Lower leg skin (tissue), 4 donors: ENCODE measurements around the gene SLC25A13. TPM values are rescaled to one million over a fixed set of nuclear protein-coding genes. Genes with fewer than 3 reads are reported as not detected.

ENCODE experiments used
- DNase-seq, 2 donors: peaks; one replicate each; pipeline ENCODE4 v3.0.0-alpha.2; 2019; ENCODE audit warnings: low spot score in 2 of 2
- H3K4me3 ChIP-seq: fragments of 200-600 bp; sonication (generic); 2 replicates; pipeline ENCODE4 v1.5.1; 2017; ENCODE audit warnings: mild to moderate bottlenecking, low read depth; ENCODE audit not compliant: poor library complexity, severe bottlenecking
- POLR2A ChIP-seq, 2 donors: fragments of 450-650 bp; IDR thresholded peaks; one replicate each; pipeline ENCODE4 v1.6.1; 2016 to 2017; ENCODE audit warnings: antibody characterized with exemption in 2 of 2, mild to moderate bottlenecking in 1 of 2, moderate library complexity in 1 of 2
- WGBS, 2 donors: methylation state at CpG; one replicate each; pipeline ENCODE4 v1.1.5; 2018; 5-methylcytosine and 5-hydroxymethylcytosine counted together
- intact Hi-C: fragments of 100-400 bp; cut with DNase I; formaldehyde crosslinking; loops from one replicate; pipeline ENCODE4 v1.15.0; 2023; ENCODE audit warnings: low total_unique reads
- total RNA-seq, 4 donors: library from RNA; depleted of rRNA; stranded (reverse); fragments of >200 nt; gene quantifications; one replicate each; pipeline ENCODE4 v1.1.0, GENCODE V29; 2016
- TF ChIP-seq, protein P1 (sequence below), 3 donors: fragments of 450-650 bp; IDR thresholded peaks; one replicate each; pipeline ENCODE4 v1.5.1; 2016; ENCODE audit warnings: antibody characterized with exemption in 3 of 3, mild to moderate bottlenecking in 3 of 3, moderate library complexity in 2 of 3

The SLC25A13 gene
- total RNA-seq, 4 donors from 2014 or later: 28.5 to 39.8 (median 33.0) TPM

DNA sequence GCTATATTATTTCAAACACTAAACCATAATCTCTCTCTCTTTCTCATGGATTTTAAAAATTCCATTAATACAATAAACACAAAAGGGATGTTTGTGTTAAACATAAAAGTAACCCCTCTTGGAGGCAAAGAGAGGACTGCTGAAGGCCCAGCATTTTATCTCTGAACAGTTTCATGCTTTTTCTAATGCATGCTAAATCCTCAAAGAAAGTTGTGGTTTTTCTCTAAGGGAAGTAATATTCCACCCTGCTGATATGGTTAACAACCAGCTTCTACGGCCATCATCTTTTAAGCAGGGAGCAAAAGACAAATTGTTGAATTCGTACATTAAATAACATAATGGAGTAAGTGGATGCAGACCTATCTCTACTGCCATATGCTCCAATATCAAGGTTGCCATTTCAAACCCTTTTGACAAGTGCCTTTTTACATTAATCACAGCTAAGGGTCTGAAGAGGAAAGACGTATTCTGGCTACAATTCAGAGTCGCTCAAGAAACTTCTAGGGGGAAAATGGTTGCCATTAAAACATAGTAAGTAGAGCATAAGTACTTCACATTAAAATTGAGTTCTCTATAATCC lies 103.1 kb downstream of the SLC25A13 start:
- WGBS, 2 donors: 66 to 69% methylated on average over 4 of the region's 4 CpGs
- intact Hi-C loops: no loop called here
- H3K4me3 ChIP-seq: no peak overlapping the region
- TF ChIP-seq, protein P1, sequence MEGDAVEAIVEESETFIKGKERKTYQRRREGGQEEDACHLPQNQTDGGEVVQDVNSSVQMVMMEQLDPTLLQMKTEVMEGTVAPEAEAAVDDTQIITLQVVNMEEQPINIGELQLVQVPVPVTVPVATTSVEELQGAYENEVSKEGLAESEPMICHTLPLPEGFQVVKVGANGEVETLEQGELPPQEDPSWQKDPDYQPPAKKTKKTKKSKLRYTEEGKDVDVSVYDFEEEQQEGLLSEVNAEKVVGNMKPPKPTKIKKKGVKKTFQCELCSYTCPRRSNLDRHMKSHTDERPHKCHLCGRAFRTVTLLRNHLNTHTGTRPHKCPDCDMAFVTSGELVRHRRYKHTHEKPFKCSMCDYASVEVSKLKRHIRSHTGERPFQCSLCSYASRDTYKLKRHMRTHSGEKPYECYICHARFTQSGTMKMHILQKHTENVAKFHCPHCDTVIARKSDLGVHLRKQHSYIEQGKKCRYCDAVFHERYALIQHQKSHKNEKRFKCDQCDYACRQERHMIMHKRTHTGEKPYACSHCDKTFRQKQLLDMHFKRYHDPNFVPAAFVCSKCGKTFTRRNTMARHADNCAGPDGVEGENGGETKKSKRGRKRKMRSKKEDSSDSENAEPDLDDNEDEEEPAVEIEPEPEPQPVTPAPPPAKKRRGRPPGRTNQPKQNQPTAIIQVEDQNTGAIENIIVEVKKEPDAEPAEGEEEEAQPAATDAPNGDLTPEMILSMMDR (IDR thresholded peaks at IDR 0.05): no peak
- TF ChIP-seq POLR2A (IDR thresholded peaks at IDR 0.05): no peak
- DNase-seq: no peak

DNA sequence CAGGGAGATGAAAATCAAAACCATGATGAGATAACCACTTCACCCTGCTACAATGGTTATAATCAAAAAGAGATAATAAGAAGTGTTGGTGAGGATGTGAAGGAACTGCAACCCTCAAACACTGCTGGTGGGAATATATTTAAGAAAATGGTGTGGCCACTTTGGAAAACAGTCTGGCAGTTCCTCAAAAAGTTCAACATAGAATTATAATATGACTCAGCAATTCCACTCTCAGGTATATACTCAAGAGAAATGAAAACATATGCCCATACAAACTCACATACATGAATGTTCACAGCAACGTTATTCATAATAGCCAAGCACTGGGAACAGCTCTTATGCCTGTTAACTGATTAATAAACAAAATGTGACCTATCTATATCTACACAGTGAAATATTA lies 104.8 kb downstream of the SLC25A13 start:
- TF ChIP-seq, protein P1 (IDR thresholded peaks at IDR 0.05): no peak
- TF ChIP-seq POLR2A (IDR thresholded peaks at IDR 0.05): no peak
- no peak for DNase-seq
- intact Hi-C loops: no loop called here
- 65 to 77% methylated on average over 1 of the region's 1 CpG for WGBS, 2 donors
- no peak overlapping the region for H3K4me3 ChIP-seq

DNA sequence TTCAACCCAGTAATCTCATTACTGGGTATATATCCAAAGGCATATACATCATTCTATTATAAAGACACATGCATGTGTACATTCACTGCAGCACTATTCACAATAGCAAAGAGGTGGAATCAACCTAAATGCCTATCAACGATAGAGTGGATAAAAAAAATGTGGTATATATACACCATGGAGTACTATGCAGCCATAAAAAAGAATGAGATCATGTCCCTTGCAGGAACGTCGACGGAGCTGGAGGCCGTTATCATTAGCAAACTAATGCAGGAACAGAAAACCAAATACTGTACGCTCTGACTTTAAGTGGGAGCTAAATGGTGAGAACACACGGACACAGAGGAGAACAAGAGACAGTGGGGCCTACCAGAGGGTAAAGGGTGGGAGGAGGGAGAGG lies 105.5 kb downstream of the SLC25A13 start:
- no peak overlapping the region for H3K4me3 ChIP-seq
- intact Hi-C loops: no loop called here
- WGBS, 2 donors: 92 to 95% methylated on average over 7 of the region's 7 CpGs
- no peak for TF ChIP-seq POLR2A (IDR thresholded peaks at IDR 0.05)
- TF ChIP-seq, protein P1 (IDR thresholded peaks at IDR 0.05): no peak
- no peak for DNase-seq

DNA sequence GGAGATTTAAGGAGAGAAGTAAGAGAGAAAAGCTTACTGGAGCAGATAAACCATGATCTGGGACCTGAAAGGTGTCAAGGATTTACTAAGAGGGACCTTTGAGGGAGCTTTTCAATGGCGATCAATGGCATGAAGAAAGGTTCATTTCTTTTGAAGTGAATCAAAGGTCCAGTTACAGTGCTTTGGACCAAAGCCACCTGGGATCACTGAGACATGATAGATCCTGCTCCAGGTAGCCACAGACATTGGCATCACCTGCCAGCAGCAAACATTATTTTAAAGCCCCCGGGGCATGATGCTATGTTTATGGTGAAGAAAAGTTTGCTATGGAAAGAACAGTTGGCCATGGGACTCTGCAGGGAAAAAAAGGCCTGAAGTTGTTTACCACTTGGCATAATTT lies 109.4 kb downstream of the SLC25A13 start:
- TF ChIP-seq, protein P1 (IDR thresholded peaks at IDR 0.05): no peak
- TF ChIP-seq POLR2A (IDR thresholded peaks at IDR 0.05): no peak
- H3K4me3 ChIP-seq: no peak overlapping the region
- intact Hi-C loops: no loop called here
- 87 to 97% methylated on average over 2 of the region's 2 CpGs for WGBS, 2 donors
- no peak for DNase-seq

DNA sequence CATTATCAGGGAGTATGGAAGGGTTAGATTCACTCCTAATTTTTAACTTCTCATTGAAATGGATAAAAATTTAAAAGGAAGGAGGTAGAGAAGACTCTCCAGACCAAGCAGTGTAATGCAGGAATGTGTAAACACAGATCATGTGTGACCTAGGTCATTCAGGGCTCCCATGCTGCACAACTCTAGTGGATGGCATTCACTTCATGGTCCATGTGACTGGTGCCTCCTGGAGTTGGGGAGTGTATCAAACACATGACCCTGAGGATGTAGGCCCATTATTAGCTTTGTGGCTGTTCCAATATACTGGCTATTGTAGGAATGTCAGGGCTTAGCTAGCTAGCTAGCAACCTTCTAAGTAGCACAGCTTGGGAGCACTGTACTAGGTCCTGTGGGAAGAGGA lies 109.9 kb downstream of the SLC25A13 start:
- H3K4me3 ChIP-seq: no peak overlapping the region
- intact Hi-C loops: no loop called here
- no peak for TF ChIP-seq POLR2A (IDR thresholded peaks at IDR 0.05)
- TF ChIP-seq, protein P1 (IDR thresholded peaks at IDR 0.05): no peak
- no peak for DNase-seq

DNA sequence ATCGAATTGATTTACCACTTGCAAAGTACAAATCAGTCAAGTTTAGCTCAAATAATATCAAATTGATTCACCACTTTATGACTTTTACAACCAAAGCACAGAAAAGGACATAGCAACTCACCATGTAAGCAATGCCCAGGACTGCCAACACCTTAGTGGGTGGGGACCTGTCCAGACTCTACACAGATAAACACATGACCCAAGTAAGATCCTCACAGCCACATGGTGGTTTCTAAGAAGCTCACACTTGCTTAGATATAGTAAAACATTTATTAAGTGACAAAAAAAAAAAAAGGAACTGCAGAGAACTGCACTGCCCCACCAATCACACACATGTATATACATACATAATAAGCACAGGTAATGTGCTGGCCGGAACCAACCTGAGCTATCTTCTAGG lies 116.2 kb downstream of the SLC25A13 start:
- TF ChIP-seq, protein P1 (IDR thresholded peaks at IDR 0.05): no peak

More for the DNA sequence above, 116.2 kb downstream of the SLC25A13 start:
- intact Hi-C loops: no loop called here
- H3K4me3 ChIP-seq: no peak overlapping the region
- 89% methylated on average over 2 of the region's 2 CpGs for WGBS, 2 donors
- DNase-seq: no peak
